GM12801 (cell line): ENCODE measurements around the gene CD36.

Experiments used
- CTCF ChIP-seq: IDR thresholded peaks from one replicate; pipeline ENCODE4 v1.5.1; 2011; ENCODE audit warnings: control low read depth; ENCODE audit not compliant: insufficient read length; ENCODE audit errors: extremely low read depth

Gene CD36

GRCh38 chr7:80679921-80680907 lies 41.8 kb downstream of the CD36 start:
- no peak for TF ChIP-seq CTCF

GRCh38 chr7:80681272-80681885 lies 42.9 kb downstream of the CD36 start:
- no peak for TF ChIP-seq CTCF

GRCh38 chr7:80682744-80683143 lies 44.3 kb downstream of the CD36 start:
- TF ChIP-seq CTCF, result no peak

- no peak for TF ChIP-seq CTCF
Observed at GRCh38 chr7:80686576-80686975, 48.1 kb downstream of the CD36 start.

GRCh38 chr7:80699045-80699638 lies 60.7 kb downstream of the CD36 start:
- no peak for TF ChIP-seq CTCF

GRCh38 chr7:80699721-80700256 lies 61.3 kb downstream of the CD36 start:
- TF ChIP-seq CTCF, result no peak

GRCh38 chr7:80703272-80703671 lies 64.8 kb downstream of the CD36 start:
- no peak for TF ChIP-seq CTCF
